Body of pancreas (tissue), 4 donors: Measurements from ENCODE around the gene HABP4. TPM values are rescaled to one million over a fixed set of nuclear protein-coding genes. Genes with fewer than 3 reads are reported as not detected.

Experiments
- ATAC-seq: fragments of 150-250 bp; one replicate; pipeline ENCODE4 v1.9.1; 2016
- DNase-seq, 4 donors: peaks; one replicate each; pipeline ENCODE4 v3.0.0-alpha.2; 2019
- H3K27ac ChIP-seq, 4 donors: fragments of 200-600 bp; sonication (generic); 1 replicate in 3 of 4; 2 replicates in 1 of 4; pipeline versions ENCODE4 v1.5.1 to v1.6.1; 2016 to 2019; ENCODE audit warnings: mild to moderate bottlenecking in 1 of 4, mixed read lengths in 1 of 4, moderate library complexity in 1 of 4
- H3K27me3 ChIP-seq, 2 donors: fragments of 200-600 bp; sonication (generic); one replicate each; pipeline ENCODE4 v1.6.0; 2016; ENCODE audit warnings: mild to moderate bottlenecking in 1 of 2
- H3K36me3 ChIP-seq, 2 donors: fragments of 200-600 bp; sonication (generic); replicated peaks in 1 of 2; 2 replicates each; pipeline ENCODE4 v1.5.1; 2016; ENCODE audit warnings: low read depth in 2 of 2; ENCODE audit not compliant: insufficient read depth in 1 of 2
- H3K4me1 ChIP-seq: fragments of 200-600 bp; sonication (generic); one replicate; pipeline ENCODE4 v1.6.0; 2016
- H3K4me3 ChIP-seq, 2 donors: fragments of 200-600 bp; sonication (generic); 1 replicate in 1 of 2; 2 replicates in 1 of 2; pipeline ENCODE4 v1.5.1; 2016 to 2019
- H3K9me3 ChIP-seq, 3 donors: fragments of 200-600 bp; sonication (generic); 1 replicate in 2 of 3; 2 replicates in 1 of 3; pipeline ENCODE4 v1.5.1; 2016
- POLR2A ChIP-seq, 3 donors: fragments of 450-650 bp; IDR thresholded peaks; one replicate each; pipeline ENCODE4 v1.6.1; 2016; ENCODE audit warnings: antibody characterized with exemption in 3 of 3, mild to moderate bottlenecking in 2 of 3
- WGBS, 2 donors: methylation state at CpG; one replicate each; pipeline ENCODE4 v1.1.5; 2017; 5-methylcytosine and 5-hydroxymethylcytosine counted together
- intact Hi-C: fragments of 100-400 bp; cut with DNase I; formaldehyde crosslinking; loops from one replicate; pipeline ENCODE4 v1.15.1; 2023
- total RNA-seq, 2 donors: library from RNA; depleted of rRNA; stranded (reverse); fragments of >200 nt; gene quantifications; one replicate each; pipeline ENCODE4 v1.1.0, GENCODE V29; 2016
- TF ChIP-seq, protein P1 (sequence below), 7 experiments: fragments of 450-650 bp in 4 of 7; fragments of 200-600 bp in 3 of 7; sonication (generic) in 3 of 7; IDR thresholded peaks; one replicate each; pipeline ENCODE4 v1.5.1; 2016 to 2019; ENCODE audit warnings: antibody characterized with exemption in 7 of 7

The HABP4 gene, protein sequence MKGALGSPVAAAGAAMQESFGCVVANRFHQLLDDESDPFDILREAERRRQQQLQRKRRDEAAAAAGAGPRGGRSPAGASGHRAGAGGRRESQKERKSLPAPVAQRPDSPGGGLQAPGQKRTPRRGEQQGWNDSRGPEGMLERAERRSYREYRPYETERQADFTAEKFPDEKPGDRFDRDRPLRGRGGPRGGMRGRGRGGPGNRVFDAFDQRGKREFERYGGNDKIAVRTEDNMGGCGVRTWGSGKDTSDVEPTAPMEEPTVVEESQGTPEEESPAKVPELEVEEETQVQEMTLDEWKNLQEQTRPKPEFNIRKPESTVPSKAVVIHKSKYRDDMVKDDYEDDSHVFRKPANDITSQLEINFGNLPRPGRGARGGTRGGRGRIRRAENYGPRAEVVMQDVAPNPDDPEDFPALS
- total RNA-seq: 10 to 100 TPM; 12.2 to 12.5 TPM

DNA sequence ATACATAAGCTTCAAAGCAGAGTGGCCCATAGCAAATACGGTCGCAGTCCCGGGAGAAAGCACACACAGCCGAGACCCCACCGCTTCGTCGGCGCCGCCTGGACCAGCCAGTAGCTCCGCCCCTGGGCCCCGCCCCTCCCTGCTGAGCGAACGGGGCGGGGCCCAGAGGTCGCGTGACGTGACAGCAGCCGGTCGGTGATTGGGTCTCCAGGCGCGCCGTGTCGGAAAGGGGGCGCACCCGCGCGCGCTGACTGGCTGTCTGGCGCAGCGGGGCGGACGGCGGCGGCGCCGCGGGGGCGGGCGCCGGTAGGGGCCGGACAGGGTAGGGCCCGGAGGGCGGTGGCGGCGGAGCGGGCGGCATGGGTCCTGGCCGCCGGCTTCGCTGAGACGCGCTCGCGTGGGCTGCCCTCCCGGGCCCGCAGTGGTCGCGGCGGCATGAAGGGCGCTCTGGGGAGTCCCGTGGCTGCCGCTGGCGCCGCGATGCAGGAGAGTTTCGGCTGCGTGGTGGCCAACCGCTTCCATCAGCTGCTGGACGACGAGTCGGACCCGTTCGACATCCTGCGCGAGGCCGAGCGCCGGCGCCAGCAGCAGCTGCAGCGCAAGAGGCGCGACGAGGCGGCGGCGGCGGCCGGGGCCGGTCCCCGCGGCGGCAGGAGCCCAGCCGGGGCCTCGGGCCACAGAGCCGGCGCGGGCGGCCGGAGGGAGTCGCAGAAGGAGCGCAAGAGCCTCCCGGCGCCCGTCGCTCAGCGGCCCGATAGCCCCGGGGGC, at the start of gene HABP4:
Gene HABP4 (plus strand): TSS at position 325 of the 768 bp plus-strand sequence. CDS start 111 bp downstream, at position 436.
- Histone ChIP-seq H3K27me3 (no peaks in the 10 kb centered on the region), H3K36me3 (no peaks in the 10 kb centered on the region), H3K27ac (peak within 1 kb of the TSS; percentile 40 to 82 (median 74)), H3K4me3 (peak within 1 kb of the TSS; percentile 28 to 37), H3K4me1 (peaks cover 16% of the 10 kb centered on the region), H3K9me3 (no peaks in the 10 kb centered on the region)
- WGBS, 2 donors: 0 to 2% methylated on average over 9 to 106 of the region's 108 CpGs
- peak; percentile 97 for ATAC-seq
- peak; percentile 58 to 72 (median 59) for TF ChIP-seq POLR2A (IDR thresholded peaks at IDR 0.05)
- TF ChIP-seq, protein P1, sequence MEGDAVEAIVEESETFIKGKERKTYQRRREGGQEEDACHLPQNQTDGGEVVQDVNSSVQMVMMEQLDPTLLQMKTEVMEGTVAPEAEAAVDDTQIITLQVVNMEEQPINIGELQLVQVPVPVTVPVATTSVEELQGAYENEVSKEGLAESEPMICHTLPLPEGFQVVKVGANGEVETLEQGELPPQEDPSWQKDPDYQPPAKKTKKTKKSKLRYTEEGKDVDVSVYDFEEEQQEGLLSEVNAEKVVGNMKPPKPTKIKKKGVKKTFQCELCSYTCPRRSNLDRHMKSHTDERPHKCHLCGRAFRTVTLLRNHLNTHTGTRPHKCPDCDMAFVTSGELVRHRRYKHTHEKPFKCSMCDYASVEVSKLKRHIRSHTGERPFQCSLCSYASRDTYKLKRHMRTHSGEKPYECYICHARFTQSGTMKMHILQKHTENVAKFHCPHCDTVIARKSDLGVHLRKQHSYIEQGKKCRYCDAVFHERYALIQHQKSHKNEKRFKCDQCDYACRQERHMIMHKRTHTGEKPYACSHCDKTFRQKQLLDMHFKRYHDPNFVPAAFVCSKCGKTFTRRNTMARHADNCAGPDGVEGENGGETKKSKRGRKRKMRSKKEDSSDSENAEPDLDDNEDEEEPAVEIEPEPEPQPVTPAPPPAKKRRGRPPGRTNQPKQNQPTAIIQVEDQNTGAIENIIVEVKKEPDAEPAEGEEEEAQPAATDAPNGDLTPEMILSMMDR (IDR thresholded peaks at IDR 0.05): peak in 2 of 7 experiments; percentile 18 to 47
- intact Hi-C loops: no loop called here
- peak; percentile 97 to 99 (median 97) for DNase-seq

DNA sequence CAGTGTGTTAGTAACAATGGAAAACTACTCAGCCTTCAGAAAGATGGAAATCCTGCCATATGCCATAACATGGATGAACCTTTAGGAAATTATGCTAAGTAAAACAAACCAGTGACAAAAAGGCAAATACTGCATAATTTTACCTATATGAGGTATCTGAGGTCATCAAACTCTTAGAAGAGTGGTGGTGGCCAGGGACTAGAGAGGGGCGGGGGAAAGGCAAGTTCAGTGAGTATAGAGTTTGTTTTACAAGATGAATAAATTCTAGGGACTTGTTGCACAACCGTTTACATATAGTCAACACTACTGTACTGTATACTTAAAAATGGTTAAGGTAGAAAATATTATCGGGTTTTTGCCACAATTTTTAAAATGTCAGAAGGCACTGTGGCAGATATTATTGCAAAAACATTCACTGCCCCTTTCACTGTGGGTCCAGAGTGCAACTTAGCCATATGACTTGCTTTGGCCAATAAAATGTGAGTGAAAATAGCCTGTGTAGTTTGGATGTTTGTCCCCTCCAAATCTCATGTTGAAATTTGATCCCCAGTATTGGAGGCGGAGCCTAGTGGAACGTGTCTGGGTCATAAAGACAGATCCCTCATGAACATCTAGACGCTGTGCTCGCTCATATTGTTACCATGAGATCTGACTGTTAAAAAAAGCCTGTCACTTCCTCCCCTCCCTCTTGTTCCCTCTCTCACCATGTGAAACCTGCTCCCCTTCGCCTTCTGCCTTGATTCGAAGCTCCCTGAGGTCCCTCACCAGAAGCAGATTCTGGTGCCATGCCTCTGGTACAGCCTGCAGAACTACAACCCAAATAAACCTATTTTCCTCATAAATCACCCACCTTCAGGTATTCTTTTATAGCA, 41.3 kb upstream of the HABP4 start:
- Histone ChIP-seq H3K4me3 (no peak overlapping the region), H3K9me3 (no peaks in the 10 kb centered on the region), H3K4me1 (no peaks in the 10 kb centered on the region), H3K27ac (no peak overlapping the region), H3K27me3 (no peaks in the 10 kb centered on the region), H3K36me3 (no peaks in the 10 kb centered on the region)
- ATAC-seq: no peak
- 67 to 71% methylated on average over 9 of the region's 9 CpGs for WGBS, 2 donors
- intact Hi-C loops: no loop called here
- no peak for DNase-seq
- TF ChIP-seq POLR2A (IDR thresholded peaks at IDR 0.05): no peak
- TF ChIP-seq, protein P1 (IDR thresholded peaks at IDR 0.05): no peak

DNA sequence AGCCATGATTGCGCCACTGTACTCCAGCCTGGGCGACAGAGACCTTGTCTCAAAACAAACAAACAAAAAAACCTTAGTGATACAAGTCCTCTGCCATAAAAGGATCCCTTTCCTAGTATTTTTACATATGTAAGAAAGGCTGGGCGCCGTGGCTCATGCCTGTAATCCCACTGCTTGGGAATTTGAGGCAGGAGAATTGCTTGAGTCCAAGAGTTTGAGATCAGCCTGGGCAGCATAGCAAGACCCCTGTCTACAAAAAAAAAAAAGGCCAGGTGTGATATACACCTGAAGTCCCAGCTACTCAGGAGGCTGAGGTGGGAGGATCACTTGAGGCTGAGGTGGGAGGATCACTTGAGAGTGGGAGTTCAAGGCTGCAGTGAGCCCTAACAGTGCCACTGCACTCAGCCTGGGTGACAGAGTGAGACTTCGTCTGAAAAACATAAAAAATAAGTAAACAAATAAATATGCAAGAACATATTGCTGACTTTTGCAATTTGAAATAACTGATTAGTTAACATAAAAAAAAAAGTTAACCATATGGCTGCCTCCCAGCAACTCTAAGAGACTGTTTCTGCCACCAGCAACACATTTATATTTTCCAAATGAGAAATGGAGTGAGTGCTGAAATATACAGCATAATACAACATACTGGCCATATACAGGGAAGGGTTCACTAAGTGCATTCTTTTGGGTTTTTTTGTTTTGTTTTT, 38.7 kb upstream of the HABP4 start:
- Histone ChIP-seq H3K27ac (no peak overlapping the region), H3K27me3 (no peaks in the 10 kb centered on the region), H3K4me3 (no peak overlapping the region), H3K36me3 (no peaks in the 10 kb centered on the region), H3K4me1 (no peaks in the 10 kb centered on the region), H3K9me3 (no peaks in the 10 kb centered on the region)
- ATAC-seq: no peak
- 83 to 95% methylated on average over 5 of the region's 5 CpGs for WGBS, 2 donors
- no peak for DNase-seq
- intact Hi-C loops: no loop called here
- TF ChIP-seq POLR2A (IDR thresholded peaks at IDR 0.05): no peak
- TF ChIP-seq, protein P1 (IDR thresholded peaks at IDR 0.05): no peak

DNA sequence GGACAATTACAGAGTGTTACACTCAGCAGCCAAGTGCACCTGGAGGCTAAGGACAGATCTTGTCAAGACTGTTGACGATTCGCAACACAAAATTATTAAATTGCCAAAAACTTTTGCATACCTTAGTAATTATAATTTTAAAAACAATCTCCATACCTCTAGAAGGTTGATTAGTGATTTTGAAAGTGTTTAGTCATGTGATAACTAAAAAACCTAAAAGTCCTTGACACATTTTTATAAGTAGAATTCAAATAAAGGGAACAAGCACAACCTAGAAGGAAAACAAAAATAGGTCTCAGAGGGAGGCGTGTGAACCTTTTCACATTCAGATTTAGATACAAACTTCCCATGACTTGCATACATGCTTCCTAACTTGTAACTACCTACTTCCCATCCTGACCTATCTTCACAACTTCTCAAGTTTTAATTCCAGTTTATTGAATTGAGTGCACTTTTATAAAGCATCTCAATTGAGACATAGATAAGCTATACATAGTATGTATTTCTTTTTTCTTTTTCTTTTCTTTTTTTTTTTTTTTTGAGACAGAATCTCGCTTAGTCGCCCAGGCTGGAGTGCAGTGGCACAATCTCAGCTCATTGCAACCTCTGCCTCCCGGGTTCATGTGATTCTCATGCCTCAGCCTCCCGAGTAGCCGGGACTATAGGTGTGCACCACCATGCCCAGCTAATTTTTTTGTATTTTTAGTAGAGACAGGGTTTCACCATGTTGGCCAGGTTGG, 37.6 kb upstream of the HABP4 start:
- intact Hi-C loops: no loop called here
- 80% methylated on average over 8 of the region's 8 CpGs for WGBS, 2 donors

More for the DNA sequence above, 37.6 kb upstream of the HABP4 start:
- H3K27me3 ChIP-seq: no peaks in the 10 kb centered on the region
- no peaks in the 10 kb centered on the region for H3K36me3 ChIP-seq
- no peak overlapping the region for H3K4me3 ChIP-seq
- no peak overlapping the region for H3K27ac ChIP-seq
- no peaks in the 10 kb centered on the region for H3K9me3 ChIP-seq
- ATAC-seq (no peak), DNase-seq (no peak)
- TF ChIP-seq POLR2A (IDR thresholded peaks at IDR 0.05): no peak
- TF ChIP-seq, protein P1 (IDR thresholded peaks at IDR 0.05): no peak
- H3K4me1 ChIP-seq: peaks cover 6% of the 10 kb centered on the region
